ENCODE results near the gene ANKRD33B.

GRCh38 chr5:10630126-10630525 lies 66.3 kb downstream of the ANKRD33B start:
- TF ChIP-seq CTCF (IDR thresholded peaks at IDR 0.05): no peak
- TF ChIP-seq POLR2A (IDR thresholded peaks at IDR 0.05): no peak
